WI38 (cell line): Measurements from ENCODE around the gene NEK10.

Source experiments
- H3K4me3 ChIP-seq: 2 replicates; pipeline ENCODE4 v1.5.1; 2011; ENCODE audit warnings: low read depth, mild to moderate bottlenecking, control low read depth, low read length
- CTCF ChIP-seq: IDR thresholded peaks from 2 replicates; pipeline ENCODE4 v1.5.1; 2012; ENCODE audit warnings: low read depth, mild to moderate bottlenecking, control low read depth, low read length

Gene NEK10

GRCh38 chr3:27127879-27128278 is 241.3 kb downstream of the NEK10 start:
- no peak overlapping the region for H3K4me3 ChIP-seq
- TF ChIP-seq CTCF: no peak

- no peak overlapping the region for H3K4me3 ChIP-seq
- no peak for TF ChIP-seq CTCF
These were observed 242.0 kb downstream of the NEK10 start for GRCh38 chr3:27127195-27127594.

- no peak overlapping the region for H3K4me3 ChIP-seq
- TF ChIP-seq CTCF: no peak
These were observed 243.2 kb downstream of the NEK10 start for GRCh38 chr3:27125821-27126501.

- no peak overlapping the region for H3K4me3 ChIP-seq
- TF ChIP-seq CTCF: no peak
These were observed 249.5 kb downstream of the NEK10 start for GRCh38 chr3:27119639-27120038.

- no peak for TF ChIP-seq CTCF
- no peak overlapping the region for H3K4me3 ChIP-seq
These were observed 253.8 kb downstream of the NEK10 start for GRCh38 chr3:27115352-27115751.

- H3K4me3 ChIP-seq: no peak overlapping the region
- TF ChIP-seq CTCF: no peak
These were observed 254.5 kb downstream of the NEK10 start for GRCh38 chr3:27114684-27115083.

GRCh38 chr3:27114129-27114528 is 255.1 kb downstream of the NEK10 start:
- H3K4me3 ChIP-seq: no peak overlapping the region
- TF ChIP-seq CTCF: no peak
